H9 (cell line): ENCODE measurements around the gene CCDC158. TPM values are rescaled to one million over a fixed set of nuclear protein-coding genes. Genes with fewer than 3 reads are reported as not detected.

Experiments used
- DNase-seq: peaks from one replicate; pipeline ENCODE4 v3.0.0-alpha.2; 2017
- H2AFZ ChIP-seq: one replicate; pipeline ENCODE4 v1.6.1; 2013; ENCODE audit warnings: mild to moderate bottlenecking, low read length, control low read depth, moderate library complexity
- H2AK5ac ChIP-seq: 2 replicates; pipeline ENCODE4 v1.6.1; 2013; ENCODE audit warnings: low read length, control low read depth, mixed read lengths; ENCODE audit not compliant: insufficient read length
- H2BK120ac ChIP-seq: one replicate; pipeline ENCODE4 v1.6.1; 2013; ENCODE audit warnings: low read depth, mild to moderate bottlenecking, low read length, control low read depth, inconsistent platforms; ENCODE audit not compliant: poor library complexity, severe bottlenecking
- H2BK12ac ChIP-seq: 2 replicates; pipeline ENCODE4 v1.6.1; 2013; ENCODE audit warnings: low read length, control low read depth, mixed read lengths, low read depth; ENCODE audit not compliant: insufficient read length
- H2BK15ac ChIP-seq: 2 replicates; pipeline ENCODE4 v1.6.1; 2013; ENCODE audit warnings: low read depth, low read length, control low read depth
- H2BK20ac ChIP-seq: one replicate; pipeline ENCODE4 v1.6.1; 2013; ENCODE audit warnings: low read depth, mild to moderate bottlenecking, low read length, control low read depth, inconsistent platforms; ENCODE audit not compliant: poor library complexity, severe bottlenecking
- H2BK5ac ChIP-seq: 2 replicates; pipeline ENCODE4 v1.6.1; 2013; ENCODE audit warnings: low read length, control low read depth, mixed read lengths; ENCODE audit not compliant: insufficient read length
- H3K14ac ChIP-seq: 2 replicates; pipeline ENCODE4 v1.6.1; 2013; ENCODE audit warnings: low read length, control low read depth; ENCODE audit not compliant: insufficient read depth
- H3K18ac ChIP-seq: 2 replicates; pipeline ENCODE4 v1.6.1; 2013; ENCODE audit warnings: low read depth, mild to moderate bottlenecking, mixed read lengths, low read length, control low read depth; ENCODE audit not compliant: insufficient read length
- H3K23ac ChIP-seq: 2 replicates; pipeline ENCODE4 v1.6.1; 2013; ENCODE audit warnings: low read length, control low read depth, mixed read lengths, low read depth; ENCODE audit not compliant: insufficient read length
- H3K23me2 ChIP-seq: 2 replicates; pipeline ENCODE4 v1.6.1; 2013; ENCODE audit warnings: low read depth, mild to moderate bottlenecking, mixed read lengths, low read length, control low read depth; ENCODE audit not compliant: insufficient read length, poor library complexity, severe bottlenecking
- H3K27ac ChIP-seq: 2 replicates; pipeline ENCODE4 v1.5.1; 2013; ENCODE audit warnings: low read length, control low read depth, mixed read lengths, low read depth; ENCODE audit not compliant: insufficient read length
- H3K27me3 ChIP-seq: 2 replicates; pipeline ENCODE4 v1.6.1; 2013; ENCODE audit warnings: low read length, control low read depth, inconsistent platforms; ENCODE audit not compliant: insufficient read depth
- H3K4ac ChIP-seq: 2 replicates; pipeline ENCODE4 v1.6.1; 2013; ENCODE audit warnings: low read depth, mild to moderate bottlenecking, control low read depth, inconsistent platforms, low read length, moderate library complexity
- H3K4me1 ChIP-seq: 2 replicates; pipeline ENCODE4 v1.6.1; 2013; ENCODE audit warnings: low read length, control low read depth, inconsistent platforms; ENCODE audit not compliant: insufficient read depth
- H3K4me2 ChIP-seq: 2 replicates; pipeline ENCODE4 v1.6.1; 2013; ENCODE audit warnings: low read length, control low read depth, mixed read lengths; ENCODE audit not compliant: insufficient read length, insufficient read depth
- H3K56ac ChIP-seq: 2 replicates; pipeline ENCODE4 v1.6.1; 2013; ENCODE audit warnings: low read depth, mild to moderate bottlenecking, mixed read lengths, low read length, control low read depth; ENCODE audit not compliant: insufficient read length
- H3K79me1 ChIP-seq: 2 replicates; pipeline ENCODE4 v1.6.1; 2013; ENCODE audit warnings: low read depth, mild to moderate bottlenecking, moderate library complexity, low read length, control low read depth, inconsistent platforms; ENCODE audit not compliant: insufficient read depth, poor library complexity, severe bottlenecking
- H3K79me2 ChIP-seq: 2 replicates; pipeline ENCODE4 v1.6.1; 2013; ENCODE audit warnings: low read length, control low read depth, inconsistent platforms; ENCODE audit not compliant: insufficient read depth
- H3K9ac ChIP-seq: 2 replicates; pipeline ENCODE4 v1.6.1; 2013; ENCODE audit warnings: low read length, control low read depth, mixed read lengths; ENCODE audit not compliant: insufficient read length; ENCODE audit errors: extremely low read depth
- H3K9me3 ChIP-seq: one replicate; pipeline ENCODE4 v1.6.1; 2013; ENCODE audit warnings: low read depth, low read length, inconsistent platforms; ENCODE audit not compliant: control insufficient read depth
- H3T11ph ChIP-seq: one replicate; pipeline ENCODE4 v1.6.1; 2013; ENCODE audit warnings: mild to moderate bottlenecking, low read length, control low read depth, inconsistent platforms
- H4K20me1 ChIP-seq: one replicate; pipeline ENCODE4 v1.6.1; 2013; ENCODE audit not compliant: control insufficient read depth, insufficient read length, insufficient read depth
- H4K5ac ChIP-seq: 2 replicates; pipeline ENCODE4 v1.6.1; 2013; ENCODE audit warnings: low read depth, mild to moderate bottlenecking, mixed read lengths, low read length, control low read depth; ENCODE audit not compliant: insufficient read length
- H4K8ac ChIP-seq: replicated peaks from 2 replicates; pipeline ENCODE4 v1.6.1; 2013; ENCODE audit warnings: low read length, control low read depth, mixed read lengths, low read depth; ENCODE audit not compliant: insufficient read length
- H4K91ac ChIP-seq: 2 replicates; pipeline ENCODE4 v1.6.1; 2013; ENCODE audit warnings: low read depth, mild to moderate bottlenecking, moderate library complexity, mixed read lengths, low read length, control low read depth; ENCODE audit not compliant: insufficient read length
- H3K27ac Mint-ChIP-seq, 3 experiments: 2 replicates in 2 of 3; 3 replicates in 1 of 3; pipeline ENCODE4 v1.8.0; 2020 to 2021; ENCODE audit warnings: mixed read lengths in 3 of 3, mild to moderate bottlenecking in 1 of 3, moderate library complexity in 1 of 3
- H3K27me3 Mint-ChIP-seq: 2 replicates; pipeline ENCODE4 v1.8.0; 2021; ENCODE audit warnings: low read depth, mild to moderate bottlenecking, moderate library complexity, mixed read lengths
- H3K36me3 Mint-ChIP-seq, 3 experiments: 2 replicates in 2 of 3; 3 replicates in 1 of 3; pipeline ENCODE4 v1.8.0; 2020 to 2021; ENCODE audit warnings: low read depth in 3 of 3, mixed read lengths in 3 of 3; ENCODE audit not compliant: insufficient read depth in 1 of 3
- H3K4me1 Mint-ChIP-seq, 2 experiments: 2 replicates each; pipeline ENCODE4 v1.8.0; 2020; ENCODE audit warnings: mixed read lengths in 2 of 2
- H3K4me3 Mint-ChIP-seq, 2 experiments: 2 replicates in 1 of 2; 3 replicates in 1 of 2; pipeline ENCODE4 v1.8.0; 2020 to 2021; ENCODE audit warnings: mild to moderate bottlenecking in 2 of 2, mixed read lengths in 2 of 2, moderate library complexity in 1 of 2
- H3K9me3 Mint-ChIP-seq, 2 experiments: 2 replicates in 1 of 2; 3 replicates in 1 of 2; pipeline ENCODE4 v1.8.0; 2020; ENCODE audit warnings: mild to moderate bottlenecking in 2 of 2, mixed read lengths in 2 of 2, moderate library complexity in 1 of 2
- WGBS: extraction: QIAGEN DNeasy Blood & Tissue Kit; methylation state at CpG from one replicate; pipeline ENCODE4 v1.1.7; 2013; ENCODE audit warnings: missing lambda C conversion rate, low lambda C conversion rate, mixed read lengths; ENCODE audit not compliant: insufficient read length; ENCODE audit errors: extremely low coverage; 5-methylcytosine and 5-hydroxymethylcytosine counted together
- total RNA-seq: library from RNA; stranded (reverse); gene quantifications from 2 replicates; pipeline ENCODE4 v1.2.1, GENCODE V29; 2021
- TF ChIP-seq, protein P1 (sequence below): fragments of 200-600 bp; sonication (generic); conservative IDR thresholded peaks from 3 replicates; pipeline ENCODE4 v1.8.0; 2021; ENCODE audit warnings: antibody characterized with exemption, mild to moderate bottlenecking

CCDC158 gene
- total RNA-seq, 1 experiment from 2014 or later: not detected

DNA sequence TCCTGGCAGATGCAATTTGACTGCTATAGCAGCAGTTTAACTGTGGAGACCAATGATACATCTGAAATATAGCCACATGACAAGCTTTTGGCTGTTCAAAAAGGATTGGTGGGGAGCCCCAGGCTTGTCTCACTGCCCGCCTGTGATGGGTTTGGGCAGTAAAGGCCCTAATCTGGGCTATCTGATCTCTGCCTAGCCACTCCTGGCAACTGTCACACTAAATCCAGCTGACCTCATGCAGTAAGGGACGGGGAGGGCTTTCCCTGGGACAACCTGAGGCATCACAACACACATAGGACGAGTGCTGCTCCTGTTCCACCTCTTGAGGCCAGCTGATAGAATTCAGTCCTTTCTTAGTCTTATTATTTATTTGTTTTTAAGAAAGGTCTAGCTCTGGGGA is 56.2 kb downstream of the CCDC158 start:
- H3K27ac ChIP-seq: no peak overlapping the region
- H3K79me2 ChIP-seq: no peaks in the 10 kb centered on the region
- no peak overlapping the region for H3K4me3 Mint-ChIP-seq
- WGBS: no CpG with 5 or more reads among the region's 3 CpGs
- DNase-seq: no peak
- no peak overlapping the region for H3K9ac ChIP-seq
- no peak overlapping the region for H4K91ac ChIP-seq
- no peak overlapping the region for H3K27ac Mint-ChIP-seq
- no peak overlapping the region for H4K5ac ChIP-seq
- H3K27me3 ChIP-seq: no peaks in the 10 kb centered on the region
- H3K23me2 ChIP-seq: no peaks in the 10 kb centered on the region
- no peak overlapping the region for H2BK20ac ChIP-seq
- no peak overlapping the region for H2AK5ac ChIP-seq
- H3K9me3 ChIP-seq: no peaks in the 10 kb centered on the region
- H2BK12ac ChIP-seq: no peak overlapping the region
- no peak overlapping the region for H3K18ac ChIP-seq
- no peaks in the 10 kb centered on the region for H3K79me1 ChIP-seq
- H3K56ac ChIP-seq: no peak overlapping the region
- no peaks in the 10 kb centered on the region; a peak in 1 of 4 replicates for H3K4me1 Mint-ChIP-seq
- H3K23ac ChIP-seq: no peak overlapping the region
- no peaks in the 10 kb centered on the region for H4K20me1 ChIP-seq
- H2BK15ac ChIP-seq: no peak overlapping the region
- H4K8ac ChIP-seq: no peak overlapping the region
- no peak overlapping the region for H2BK120ac ChIP-seq
- peaks cover 13 to 14% of the 10 kb centered on the region in 2 experiments for H3K9me3 Mint-ChIP-seq
- TF ChIP-seq, protein P1, sequence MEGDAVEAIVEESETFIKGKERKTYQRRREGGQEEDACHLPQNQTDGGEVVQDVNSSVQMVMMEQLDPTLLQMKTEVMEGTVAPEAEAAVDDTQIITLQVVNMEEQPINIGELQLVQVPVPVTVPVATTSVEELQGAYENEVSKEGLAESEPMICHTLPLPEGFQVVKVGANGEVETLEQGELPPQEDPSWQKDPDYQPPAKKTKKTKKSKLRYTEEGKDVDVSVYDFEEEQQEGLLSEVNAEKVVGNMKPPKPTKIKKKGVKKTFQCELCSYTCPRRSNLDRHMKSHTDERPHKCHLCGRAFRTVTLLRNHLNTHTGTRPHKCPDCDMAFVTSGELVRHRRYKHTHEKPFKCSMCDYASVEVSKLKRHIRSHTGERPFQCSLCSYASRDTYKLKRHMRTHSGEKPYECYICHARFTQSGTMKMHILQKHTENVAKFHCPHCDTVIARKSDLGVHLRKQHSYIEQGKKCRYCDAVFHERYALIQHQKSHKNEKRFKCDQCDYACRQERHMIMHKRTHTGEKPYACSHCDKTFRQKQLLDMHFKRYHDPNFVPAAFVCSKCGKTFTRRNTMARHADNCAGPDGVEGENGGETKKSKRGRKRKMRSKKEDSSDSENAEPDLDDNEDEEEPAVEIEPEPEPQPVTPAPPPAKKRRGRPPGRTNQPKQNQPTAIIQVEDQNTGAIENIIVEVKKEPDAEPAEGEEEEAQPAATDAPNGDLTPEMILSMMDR: no peak
- no peak overlapping the region for H2BK5ac ChIP-seq
- peaks cover 4 to 12% (median 6%) of the 10 kb centered on the region in 3 experiments; a peak in 5 of 7 replicates for H3K36me3 Mint-ChIP-seq
- H3K14ac ChIP-seq: no peak overlapping the region
- no peak overlapping the region for H3T11ph ChIP-seq
- H3K27me3 Mint-ChIP-seq: no peaks in the 10 kb centered on the region; the same call in 1 of the 2 replicates
- H3K4me2 ChIP-seq: no peak overlapping the region
- H3K4ac ChIP-seq: no peak overlapping the region
- H2AFZ ChIP-seq: no peak overlapping the region
- no peaks in the 10 kb centered on the region for H3K4me1 ChIP-seq
